IMR-90 (cell line): ENCODE measurements around the gene CTAGE6. TPM values are rescaled to one million over a fixed set of nuclear protein-coding genes. Genes with fewer than 3 reads are reported as not detected.
"Not testable (repeated sequence)": the region's sequence is repeated elsewhere in the genome, so short reads cannot be mapped to it uniquely, and the experiment has no call there.

Experiments
- ATAC-seq: fragments of 200-7000 bp; cut with Tn5 transposase; 2 replicates; pipeline ENCODE4 v1.9.1; 2020; ENCODE audit warnings: low read depth, mild to moderate bottlenecking, moderate library complexity
- BruUV-seq: library from RNA; stranded (reverse); fragments of 400-500 nt; replicated peaks from 2 replicates; lab custom pipeline; 2021; lab: Mats Ljungman, UMichigan
- CTCF ChIA-PET: fragments of 300-600 bp; formaldehyde crosslinking; extraction: SDS; loops from one replicate; lab custom pipeline; 2021; ENCODE audit warnings: antibody characterized with exemption; lab: Yijun Ruan, JAX
- POLR2A ChIA-PET: fragments of 300-600 bp; sonication (Branson Sonifier 250); formaldehyde crosslinking; loops from one replicate; lab custom pipeline; 2022; ENCODE audit warnings: antibody characterized with exemption; ENCODE audit not compliant: unreplicated experiment; lab: Charles Lee
- DNase-seq: peaks from one replicate; pipeline ENCODE4 v3.0.0; 2013
- H2AFZ ChIP-seq: replicated peaks from 2 replicates; pipeline ENCODE3; 2013; ENCODE audit warnings: low read length, mild to moderate bottlenecking; ENCODE audit not compliant: poor library complexity
- H2AK5ac ChIP-seq: 2 replicates; pipeline ENCODE4 v1.6.1; 2013; ENCODE audit warnings: low read depth, low read length, inconsistent platforms
- H2AK9ac ChIP-seq: replicated peaks from 2 replicates; pipeline ENCODE3; 2013; ENCODE audit warnings: mild to moderate bottlenecking, low read depth, low read length, moderate library complexity; ENCODE audit not compliant: poor library complexity
- H2BK120ac ChIP-seq: 2 replicates; pipeline ENCODE4 v1.6.1; 2013; ENCODE audit warnings: low read depth, low read length, inconsistent platforms
- H2BK15ac ChIP-seq: 3 replicates; pipeline ENCODE4 v1.6.1; 2013; ENCODE audit warnings: low read depth, low read length, inconsistent platforms
- H2BK20ac ChIP-seq: 2 replicates; pipeline ENCODE4 v1.6.1; 2013; ENCODE audit warnings: low read depth, mild to moderate bottlenecking, inconsistent platforms, low read length, moderate library complexity
- H2BK5ac ChIP-seq: 2 replicates; pipeline ENCODE4 v1.6.1; 2013; ENCODE audit warnings: mild to moderate bottlenecking, low read depth, low read length, inconsistent platforms; ENCODE audit not compliant: poor library complexity, severe bottlenecking
- H3K14ac ChIP-seq: replicated peaks from 2 replicates; pipeline ENCODE4 v1.6.1; 2013; ENCODE audit warnings: low read depth, low read length, inconsistent platforms
- H3K18ac ChIP-seq: 2 replicates; pipeline ENCODE4 v1.6.1; 2013; ENCODE audit warnings: low read depth, low read length, control low read depth
- H3K23ac ChIP-seq: 2 replicates; pipeline ENCODE4 v1.6.1; 2013; ENCODE audit warnings: low read depth, low read length, inconsistent platforms
- H3K27ac ChIP-seq: 2 replicates; pipeline ENCODE4 v1.5.1; 2013; ENCODE audit warnings: mild to moderate bottlenecking, control low read depth, low read length; ENCODE audit not compliant: insufficient read depth
- H3K27me3 ChIP-seq: 2 replicates; pipeline ENCODE4 v1.6.1; 2013; ENCODE audit warnings: low read length; ENCODE audit not compliant: control insufficient read depth, insufficient read depth
- H3K36me3 ChIP-seq: 2 replicates; pipeline ENCODE4 v1.6.1; 2013; ENCODE audit warnings: low read length, mixed read lengths; ENCODE audit not compliant: control insufficient read depth, insufficient read depth
- H3K4ac ChIP-seq: 2 replicates; pipeline ENCODE4 v1.6.1; 2013; ENCODE audit warnings: low read depth, low read length, inconsistent platforms
- H3K4me1 ChIP-seq: 2 replicates; pipeline ENCODE4 v1.6.1; 2013; ENCODE audit warnings: low read length, mixed read lengths; ENCODE audit not compliant: control insufficient read depth, insufficient read depth
- H3K4me2 ChIP-seq: 2 replicates; pipeline ENCODE4 v1.6.1; 2013; ENCODE audit warnings: low read depth, mild to moderate bottlenecking, control low read depth, low read length, moderate library complexity
- H3K4me3 ChIP-seq: 2 replicates; pipeline ENCODE4 v1.5.1; 2013; ENCODE audit warnings: low read depth, mild to moderate bottlenecking, control low read depth, low read length, moderate library complexity; ENCODE audit not compliant: insufficient read depth
- H3K56ac ChIP-seq: 2 replicates; pipeline ENCODE4 v1.6.1; 2013; ENCODE audit warnings: low read length, inconsistent platforms; ENCODE audit not compliant: insufficient read depth; ENCODE audit errors: extremely low read depth
- H3K79me1 ChIP-seq, 2 experiments: 2 replicates each; pipeline ENCODE4 v1.6.1; 2013; ENCODE audit warnings: low read length in 2 of 2, inconsistent platforms in 1 of 2, low read depth in 1 of 2
- H3K9ac ChIP-seq: 2 replicates; pipeline ENCODE4 v1.6.1; 2013; ENCODE audit warnings: low read depth, low read length, control low read depth
- H3K9me1 ChIP-seq: 2 replicates; pipeline ENCODE4 v1.6.1; 2013; ENCODE audit warnings: low read length, inconsistent platforms; ENCODE audit not compliant: insufficient read depth
- H3K9me3 ChIP-seq: 2 replicates; pipeline ENCODE4 v1.6.1; 2013; ENCODE audit warnings: low read length; ENCODE audit not compliant: control insufficient read depth, insufficient read depth
- H4K20me1 ChIP-seq: 2 replicates; pipeline ENCODE4 v1.6.1; 2013; ENCODE audit warnings: low read length, inconsistent platforms; ENCODE audit not compliant: insufficient read depth
- H4K5ac ChIP-seq: 2 replicates; pipeline ENCODE4 v1.6.1; 2013; ENCODE audit warnings: mild to moderate bottlenecking, low read depth, low read length, control low read depth
- H4K8ac ChIP-seq, 2 experiments: 2 replicates each; pipeline ENCODE4 v1.6.1; 2013; ENCODE audit warnings: low read depth in 2 of 2, low read length in 2 of 2, control low read depth in 1 of 2, inconsistent platforms in 1 of 2
- H4K91ac ChIP-seq: 2 replicates; pipeline ENCODE4 v1.6.1; 2013; ENCODE audit warnings: low read depth, low read length, inconsistent platforms; ENCODE audit not compliant: insufficient read depth
- WGBS, 2 experiments: methylation state at CpG; one replicate each; pipeline versions ENCODE4 v1.1.5 to v1.1.7; 2013; ENCODE audit warnings: missing lambda C conversion rate in 2 of 2; ENCODE audit not compliant: insufficient read length in 1 of 2; ENCODE audit errors: extremely low coverage in 2 of 2; 5-methylcytosine and 5-hydroxymethylcytosine counted together
- dilution Hi-C: fragments of 300-500 bp; cut with HindIII; formaldehyde crosslinking; loops from one replicate; pipeline ENCODE4 v1.14.3; 2018; ENCODE audit warnings: low sequenced_read_pairs; ENCODE audit not compliant: unreplicated experiment
- in situ Hi-C: fragments of 300-500 bp; cut with MboI; formaldehyde crosslinking; loops from 3 replicates; pipeline ENCODE4 v1.14.3; 2019; ENCODE audit warnings: low sequenced_read_pairs, inconsistent platforms, mixed read lengths
- intact Hi-C: fragments of 100-400 bp; cut with micrococcal nuclease; formaldehyde crosslinking; loops from 2 replicates; pipeline ENCODE4 v1.10.0; 2022
- polyA plus RNA-seq, 3 experiments: library from polyadenylated mRNA; depleted of rRNA; stranded (reverse); fragments of >200 nt; gene quantifications; 2 replicates each; pipeline ENCODE4 v1.2.3, GENCODE V29; 2012; ENCODE audit warnings: low replicate concordance in 1 of 3
- total RNA-seq: library from RNA; depleted of rRNA; stranded (reverse); fragments of >200 nt; gene quantifications from 2 replicates; pipeline ENCODE4 v1.2.3, GENCODE V29; 2012

Gene CTAGE6
- total and polyA plus RNA-seq, 2 of the 4 experiments (the other 2 are of a cell fraction): 0.10 to 0.18 TPM

- CTCF ChIA-PET, H3K4ac ChIP-seq, H3K79me1 ChIP-seq, H4K91ac ChIP-seq, H3K56ac ChIP-seq, dilution Hi-C loops, H3K4me3 ChIP-seq, H4K8ac ChIP-seq, H4K20me1 ChIP-seq, H3K4me2 ChIP-seq, H2BK15ac ChIP-seq, H2BK5ac ChIP-seq, in situ Hi-C loops, H3K18ac ChIP-seq, H3K9me1 ChIP-seq, intact Hi-C loops, H3K4me1 ChIP-seq, H4K5ac ChIP-seq, DNase-seq, H3K9me3 ChIP-seq, H2BK20ac ChIP-seq, ATAC-seq, H2AK9ac ChIP-seq, H2AK5ac ChIP-seq, H3K27ac ChIP-seq, H3K36me3 ChIP-seq, H3K27me3 ChIP-seq, H2BK120ac ChIP-seq, BruUV-seq, POLR2A ChIA-PET, H3K9ac ChIP-seq, H3K14ac ChIP-seq, H3K23ac ChIP-seq, H2AFZ ChIP-seq: not testable (repeated sequence)
These were observed 41.8 kb downstream of the CTAGE6 start for GRCh38 chr7:143715543-143716193.

- H2BK5ac ChIP-seq, BruUV-seq, H2BK15ac ChIP-seq, CTCF ChIA-PET, H3K18ac ChIP-seq, H3K79me1 ChIP-seq, intact Hi-C loops, H3K9me3 ChIP-seq, H4K91ac ChIP-seq, H3K27ac ChIP-seq, H3K4me3 ChIP-seq, H3K9ac ChIP-seq, H2AK9ac ChIP-seq, H2AK5ac ChIP-seq, H4K8ac ChIP-seq, H3K4me2 ChIP-seq, dilution Hi-C loops, H3K9me1 ChIP-seq, H3K27me3 ChIP-seq, H2AFZ ChIP-seq, H3K23ac ChIP-seq, H3K14ac ChIP-seq, DNase-seq, H4K5ac ChIP-seq, H3K36me3 ChIP-seq, H3K4ac ChIP-seq, POLR2A ChIA-PET, H4K20me1 ChIP-seq, in situ Hi-C loops, H3K4me1 ChIP-seq, H2BK120ac ChIP-seq, H3K56ac ChIP-seq, H2BK20ac ChIP-seq: not testable (repeated sequence)
- WGBS, 2 experiments: no CpG with 5 or more reads among the region's 11 CpGs
- peak; percentile 32; the same call in 1 of the 2 replicates for ATAC-seq
These were observed 42.7 kb downstream of the CTAGE6 start for GRCh38 chr7:143714581-143715454.
